Head of caudate nucleus (tissue), 42 donors: ENCODE results near the gene BACE1-AS.
"Not testable (repeated sequence)": the region's sequence is repeated elsewhere in the genome, so short reads cannot be mapped to it uniquely, and the experiment has no call there.

Source experiments
- DNase-seq, 42 donors: peaks; one replicate each; pipeline versions ENCODE4 v3.0.0 to v3.0.0-alpha.2; 2020 to 2021; ENCODE audit warnings: mixed read lengths in 7 of 42
- intact Hi-C: fragments of 100-400 bp; cut with DNase I; formaldehyde crosslinking; loops from one replicate; pipeline ENCODE4 v1.15.0; 2022

BACE1-AS gene

DNA sequence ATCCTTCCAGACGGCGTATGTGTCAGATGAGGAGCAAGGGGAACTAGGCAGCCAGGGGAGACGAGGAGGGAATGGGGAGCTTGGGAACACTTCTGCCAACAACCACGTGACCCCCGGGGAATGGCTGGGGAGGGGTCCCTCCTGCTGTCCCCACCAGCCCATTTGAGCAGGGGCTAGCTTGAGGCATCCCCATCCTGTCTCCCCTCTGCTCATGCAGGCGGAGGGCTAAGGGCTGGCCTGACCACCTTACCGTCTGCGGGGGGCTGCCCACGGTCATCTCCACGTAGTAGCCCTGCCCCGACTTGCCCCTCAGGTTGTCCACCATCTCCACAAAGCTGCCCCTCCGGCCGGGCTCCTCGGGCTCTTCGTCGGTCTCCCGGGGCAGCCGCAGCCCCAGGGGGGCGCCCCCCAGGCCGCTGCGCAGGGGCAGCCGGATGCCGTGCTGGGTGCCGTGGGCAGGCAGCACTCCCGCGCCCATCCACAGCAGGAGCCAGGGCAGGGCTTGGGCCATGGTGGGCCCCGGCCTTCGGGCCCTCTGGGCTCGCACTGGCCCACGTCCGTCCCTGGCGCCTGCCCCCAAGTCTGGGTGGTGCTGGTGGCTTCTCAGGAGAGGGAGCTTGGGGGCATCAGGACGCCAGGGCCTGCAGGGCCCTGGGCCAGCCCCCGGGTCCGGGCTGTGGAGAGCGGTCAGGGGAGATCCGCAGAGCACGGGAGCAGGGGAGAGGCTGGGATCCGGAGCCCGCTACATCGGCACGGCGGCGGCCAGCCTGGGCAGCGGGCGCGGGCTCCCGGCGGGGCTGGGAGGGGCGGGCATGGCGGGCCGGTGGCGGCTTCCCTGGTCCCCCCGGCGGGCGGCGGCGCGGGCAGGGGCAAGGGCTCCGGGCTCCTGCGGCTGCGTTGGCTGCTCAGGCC, 24.4 kb downstream of the BACE1-AS start:
- DNase-seq: peak in 2 of 42 donors; percentile 17 to 43
- intact Hi-C loops: loop anchor here (2.0 kb wide), 1 partner anchor 83 kb away; the partner anchor contains the start of genes PCSK7 and RNF214

- DNase-seq: peak; percentile 79 to 98 (median 93)
- intact Hi-C loops: loop anchor here (2.0 kb wide), 1 partner anchor 84 kb away; the partner anchor contains the start of genes PCSK7 and RNF214
Observed at GRCh38 chr11:117316197-117316961, 25.2 kb downstream of the BACE1-AS start, which contains the start of gene BACE1. Gene BACE1 (minus strand): TSS chr11:117316256. CDS start chr11:117315795, 461 bp downstream.

GRCh38 chr11:117318738-117319137, 27.6 kb downstream of the BACE1-AS start:
- no peak for DNase-seq
- intact Hi-C loops: no loop called here

DNA sequence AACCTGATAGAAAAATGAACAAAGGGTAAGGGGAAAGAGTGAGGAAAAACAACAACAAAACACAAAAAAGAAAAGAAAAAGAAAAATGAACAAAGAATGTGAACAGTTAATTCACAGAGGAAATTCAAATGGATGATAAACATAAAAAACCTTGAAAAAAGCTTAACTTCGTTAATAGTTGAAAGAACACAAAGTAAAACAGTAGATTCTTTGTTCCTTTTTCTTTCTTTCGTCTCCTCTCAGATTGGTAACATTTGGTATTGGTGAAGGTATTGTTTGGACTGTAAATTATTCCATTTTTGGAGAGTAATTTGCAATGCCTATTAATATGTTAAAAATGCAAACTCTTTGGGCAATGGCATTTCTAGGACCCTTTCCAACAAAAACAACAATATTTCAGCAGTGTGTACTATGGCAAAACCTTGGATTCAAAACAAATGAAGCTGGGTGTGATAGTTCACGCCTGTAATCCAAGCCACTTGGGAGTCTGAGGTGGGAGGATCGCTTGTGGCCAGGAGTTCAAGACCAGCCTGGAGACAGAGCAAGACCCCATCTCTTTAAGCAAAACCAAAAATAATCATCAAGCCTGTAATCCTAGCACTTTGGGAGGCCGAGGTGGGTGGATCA, 28.2 kb downstream of the BACE1-AS start:
- intact Hi-C loops: no loop called here
- DNase-seq: no peak

- intact Hi-C loops, DNase-seq: not testable (repeated sequence)
Observed at GRCh38 chr11:117327255-117327566, 36.1 kb downstream of the BACE1-AS start.

- intact Hi-C loops: no loop called here
- peak; percentile 92 to 99 (median 97) for DNase-seq
Observed at GRCh38 chr11:117327567-117328374, 36.6 kb downstream of the BACE1-AS start, which contains the start of gene CEP164. Gene CEP164 (plus strand): TSS chr11:117327854. CDS start chr11:117338587, 10,733 bp downstream.

DNA sequence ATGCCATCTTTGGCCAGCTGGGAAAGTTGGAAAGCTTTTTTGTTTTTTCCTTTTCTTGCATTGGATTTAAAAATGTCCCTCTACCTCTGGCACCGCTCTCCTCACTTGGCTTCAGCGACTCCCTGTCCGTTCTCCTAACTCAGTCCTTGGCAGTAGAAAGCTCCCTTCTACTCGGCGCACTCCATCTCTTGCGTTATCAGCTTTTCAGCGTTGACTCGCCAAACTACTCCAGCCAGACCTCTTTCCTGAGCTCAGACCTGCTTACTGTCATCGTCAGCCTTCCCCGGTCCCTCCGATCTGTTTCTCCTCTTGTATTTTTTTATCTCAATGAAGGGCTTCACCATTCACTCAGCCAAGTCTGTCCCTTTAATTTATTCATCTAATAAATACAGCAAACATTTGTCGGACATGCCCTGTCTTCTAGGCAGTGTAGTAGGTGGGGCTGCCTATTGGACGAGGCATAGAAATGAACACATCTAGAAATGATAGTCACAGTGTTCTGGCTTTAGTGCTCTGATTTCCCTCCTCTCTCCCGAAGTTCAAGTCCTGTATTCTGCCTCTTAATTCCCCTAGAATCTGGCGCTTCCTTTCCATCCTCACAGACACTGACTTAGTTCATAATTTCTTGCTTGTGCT, 37.3 kb downstream of the BACE1-AS start:
- DNase-seq: peak in 11 of 42 donors; percentile 16 to 68 (median 33)
- intact Hi-C loops: no loop called here

GRCh38 chr11:117332843-117333242, 41.7 kb downstream of the BACE1-AS start:
- intact Hi-C loops: no loop called here

DNA sequence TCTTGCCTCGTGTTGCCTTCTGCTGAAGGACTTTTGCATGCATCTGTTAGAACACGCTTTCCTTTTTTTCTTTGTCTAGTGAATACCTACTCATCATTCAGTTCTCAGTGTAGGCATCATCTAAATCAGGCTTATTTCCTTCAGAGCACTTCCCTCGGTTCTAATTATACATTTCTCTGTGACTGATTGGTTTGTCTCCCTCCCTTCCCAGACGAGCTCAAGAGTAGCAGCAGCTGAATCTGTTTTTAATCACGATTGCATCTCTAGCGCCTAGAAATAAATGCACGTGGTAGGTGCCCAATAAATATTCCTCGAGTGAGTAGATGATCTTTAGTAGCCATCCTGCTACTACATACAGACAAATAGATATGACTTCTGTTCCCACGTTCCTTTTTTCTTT, 42.8 kb downstream of the BACE1-AS start:
- intact Hi-C loops: no loop called here
- peak in 7 of 42 donors; percentile 25 to 61 (median 44) for DNase-seq

More at GRCh38 chr11:117332843-117333242, 41.7 kb downstream of the BACE1-AS start:
- no peak for DNase-seq

DNA sequence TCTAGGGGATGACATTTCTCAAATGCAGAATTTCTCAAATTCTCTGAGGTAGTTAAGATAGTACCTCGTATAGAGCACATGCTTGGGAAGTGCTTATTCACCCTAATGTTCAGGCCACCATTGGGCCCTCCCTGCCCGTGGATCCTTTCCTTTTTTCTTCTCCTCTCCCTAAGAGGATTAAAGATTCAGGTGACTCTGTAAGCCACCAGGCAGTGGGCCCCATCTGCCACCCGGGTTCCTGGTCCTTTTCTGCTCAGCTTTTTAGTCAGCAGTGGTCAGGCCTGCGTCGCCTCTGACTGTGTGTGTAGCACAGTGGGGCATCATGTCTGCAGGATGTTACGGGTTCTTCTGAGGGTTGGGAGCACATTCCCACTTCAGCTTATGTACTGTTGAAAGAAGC, 43.8 kb downstream of the BACE1-AS start:
- intact Hi-C loops: no loop called here
- DNase-seq: no peak

GRCh38 chr11:117335399-117335798, 44.3 kb downstream of the BACE1-AS start:
- no peak for DNase-seq
- intact Hi-C loops: no loop called here

DNA sequence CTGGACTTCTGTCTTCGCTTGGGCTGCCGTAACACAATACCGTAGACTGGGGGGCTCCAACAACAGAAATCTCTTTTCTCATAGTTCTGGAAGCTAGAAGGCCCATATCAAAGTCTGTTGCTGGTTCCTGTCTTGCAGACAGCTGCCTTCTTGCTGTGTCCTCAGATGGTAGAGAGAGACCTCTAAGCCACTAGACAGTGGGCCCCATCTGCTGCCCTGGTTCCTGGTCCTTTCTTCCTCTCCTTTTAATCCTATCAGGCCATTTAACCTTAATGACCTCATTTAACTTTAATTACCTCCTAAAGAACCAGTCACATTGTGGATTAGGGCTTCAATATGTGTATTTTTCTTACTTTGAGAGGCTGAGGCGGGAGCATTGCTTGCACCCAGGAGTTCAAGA, 45.9 kb downstream of the BACE1-AS start:
- DNase-seq: no peak
- intact Hi-C loops: no loop called here
